Stimulated activated CD4-positive, alpha-beta T cell treated with anti-CD3 and anti-CD28 coated beads, Interleukin-1b, Interleukin-23, amount 100 ng/mL, for 1 hour (primary cell): ENCODE measurements around the gene CYB5R3.

Source experiments
- DNase-seq, 2 donors: peaks; one replicate each; pipeline ENCODE4 v3.0.0-alpha.2; 2020; ENCODE audit warnings: low read depth in 2 of 2

The CYB5R3 gene

GRCh38 chr22:42645341-42645937, 3.8 kb downstream of the CYB5R3 start:
- no peak for DNase-seq

GRCh38 chr22:42644422-42645340, 4.5 kb downstream of the CYB5R3 start:
- no peak for DNase-seq

DNA sequence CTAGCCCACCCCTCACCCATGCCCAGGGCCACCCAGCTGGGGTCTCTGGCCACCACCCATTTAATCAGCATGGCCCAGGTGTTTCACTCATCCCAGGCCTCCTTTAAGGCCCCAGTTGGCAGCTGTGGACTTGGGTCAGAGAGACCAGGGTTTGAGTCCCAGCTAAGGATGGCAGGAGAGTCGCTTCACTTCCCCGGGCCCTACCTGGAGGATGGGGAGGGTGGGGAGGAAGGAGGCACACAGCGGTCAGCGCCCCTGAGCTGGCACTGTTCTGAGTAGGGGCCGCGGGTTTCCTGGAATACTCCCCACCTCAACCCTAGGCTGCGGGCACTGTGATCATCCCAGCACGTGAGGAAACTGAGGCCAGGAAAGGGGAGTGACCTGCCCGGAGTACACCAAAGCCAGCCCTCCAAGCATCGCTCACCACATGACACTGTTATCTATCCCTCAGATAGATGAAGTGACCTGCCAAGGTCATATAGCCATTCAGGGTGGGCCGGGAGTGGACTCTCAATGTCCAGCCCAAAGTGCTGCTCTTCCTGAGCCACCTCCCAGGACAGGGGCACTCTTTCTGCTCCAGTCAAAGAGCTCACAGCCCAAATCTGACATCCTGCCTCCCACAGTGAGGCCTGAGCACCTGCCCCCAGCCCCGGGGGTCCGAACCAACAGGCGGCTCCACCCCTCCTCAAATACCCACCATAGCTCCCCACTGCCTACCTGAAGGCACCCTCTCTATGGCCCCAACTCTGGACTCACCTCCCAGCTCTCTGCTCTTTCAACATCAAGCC, 5.4 kb downstream of the CYB5R3 start:
- DNase-seq: no peak

DNA sequence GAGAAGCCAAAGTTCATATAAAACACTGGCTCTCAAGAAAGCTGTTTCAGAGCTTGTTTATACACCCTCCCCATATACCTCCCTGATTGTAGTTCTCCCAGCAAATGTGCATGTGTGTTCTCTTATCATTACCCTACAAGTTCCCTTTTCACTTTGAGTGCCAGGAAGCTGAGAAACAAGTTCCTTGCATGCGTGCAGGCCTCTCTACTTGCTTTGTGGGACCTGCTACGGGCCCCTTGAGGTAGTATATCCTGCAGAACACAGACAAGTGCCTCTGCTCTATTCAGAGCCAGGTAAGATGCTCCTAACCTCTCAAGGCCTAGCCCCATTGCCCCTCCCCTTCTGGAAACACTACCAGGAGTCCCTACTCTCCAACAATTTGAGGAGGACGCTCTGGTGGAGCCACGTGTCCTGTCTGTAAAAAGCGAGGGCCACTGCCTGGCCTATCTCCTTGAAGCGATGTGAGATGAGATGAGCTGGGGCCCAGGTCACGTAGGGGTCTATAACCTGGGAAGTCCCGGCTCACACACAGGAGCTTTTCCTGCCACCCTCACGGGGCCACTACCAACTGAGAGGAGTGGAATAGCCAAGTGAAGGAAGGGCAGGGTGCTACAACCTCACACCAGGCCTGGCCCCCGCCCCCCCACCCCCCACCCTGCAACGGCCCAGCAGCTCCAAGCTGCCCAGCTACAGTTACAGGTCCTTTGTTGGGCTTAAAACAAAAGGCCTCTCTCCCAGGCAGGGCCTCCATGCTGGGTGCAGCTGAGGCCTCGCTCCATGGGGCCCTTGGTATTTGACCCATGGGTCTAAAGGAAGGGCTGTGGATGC, 6.2 kb downstream of the CYB5R3 start:
- DNase-seq: no peak

DNA sequence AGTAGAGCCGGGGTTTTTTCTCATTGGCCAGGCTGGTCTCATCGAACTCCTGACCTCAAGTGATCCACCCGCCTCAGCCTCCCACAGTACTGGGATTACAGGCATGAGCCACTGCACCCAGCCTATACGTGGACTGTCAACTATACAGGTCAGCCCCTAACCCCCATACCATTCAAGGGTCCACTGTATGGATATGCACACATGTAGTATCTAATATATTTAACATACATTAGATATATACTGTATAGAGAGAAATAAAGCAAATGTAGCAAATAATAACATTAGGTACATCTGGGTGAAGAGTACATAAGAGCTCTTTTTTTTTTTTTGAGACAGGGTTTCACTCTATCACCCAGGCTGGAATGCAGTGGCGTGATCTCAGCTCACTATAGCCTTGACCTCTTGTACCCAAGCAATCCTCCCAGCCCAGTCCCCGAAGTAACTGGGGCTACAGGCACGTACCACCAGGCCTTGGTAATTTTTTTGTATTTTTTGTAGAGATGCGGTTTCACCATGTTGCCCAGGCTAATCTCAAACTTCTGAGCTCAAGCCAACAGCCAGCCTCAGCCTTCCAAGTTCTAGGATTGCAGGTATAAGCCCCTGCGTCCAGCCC, 7.3 kb downstream of the CYB5R3 start:
- no peak for DNase-seq

GRCh38 chr22:42639541-42640241, 9.5 kb downstream of the CYB5R3 start:
- DNase-seq: no peak

DNA sequence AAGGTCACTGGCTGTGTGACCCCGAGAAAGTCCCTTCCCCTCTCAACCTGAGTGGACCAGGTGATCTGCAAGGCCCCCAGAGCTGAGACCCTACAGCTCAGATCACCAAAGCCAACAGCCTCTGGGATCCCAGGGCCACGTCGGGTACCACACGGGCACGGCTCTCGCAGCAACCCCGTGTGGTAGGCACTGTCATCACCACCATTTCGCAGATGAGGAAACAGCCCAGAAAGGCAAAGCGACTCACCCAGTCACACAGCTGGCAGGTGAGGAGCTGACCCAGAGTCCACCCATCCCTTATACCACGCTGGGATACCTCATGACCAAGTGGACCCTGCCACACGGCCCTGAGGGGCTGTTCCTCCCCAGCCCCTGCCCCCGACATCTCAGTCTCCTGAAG, 11.6 kb downstream of the CYB5R3 start:
- DNase-seq: no peak

DNA sequence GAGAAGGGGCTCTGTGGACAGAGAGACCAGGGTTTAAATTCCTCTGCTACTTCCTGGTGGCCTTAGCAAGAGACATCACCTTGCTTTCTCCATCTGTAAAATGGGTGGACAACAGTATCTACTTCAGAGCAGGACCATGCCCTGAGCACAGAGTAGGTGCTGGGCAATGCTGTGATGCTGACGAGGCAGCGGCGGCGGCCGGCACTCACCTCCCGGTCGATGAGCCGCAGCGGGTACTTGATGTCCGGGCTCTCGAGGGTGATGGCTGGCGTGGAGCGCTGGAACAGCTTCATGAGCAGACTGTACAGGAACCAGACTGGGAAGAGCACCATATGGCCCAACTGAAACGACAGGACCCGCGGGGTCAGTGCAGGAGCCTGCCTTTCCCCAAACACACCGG, 12.7 kb downstream of the CYB5R3 start:
- no peak for DNase-seq

DNA sequence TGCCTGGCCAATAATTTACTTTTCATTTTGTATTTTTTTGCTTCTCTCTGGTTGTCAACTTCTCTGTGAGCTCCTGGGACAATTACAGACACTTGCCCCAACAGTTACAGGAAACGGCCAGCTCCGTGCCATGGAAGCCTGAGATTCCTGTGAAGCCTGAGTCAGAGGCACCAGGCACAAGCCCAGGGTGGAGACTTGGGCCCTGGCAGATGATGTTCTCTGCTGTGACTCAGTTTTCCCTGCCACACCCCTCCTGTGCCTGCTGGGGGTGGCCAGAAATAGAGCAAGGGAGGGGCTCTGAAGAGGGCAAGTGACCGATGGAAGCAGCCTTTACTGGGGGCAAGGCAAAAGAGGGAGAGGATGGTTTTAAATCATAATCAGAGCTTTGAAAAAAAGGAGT, 13.7 kb downstream of the CYB5R3 start:
- no peak for DNase-seq

GRCh38 chr22:42633013-42633412, 16.2 kb downstream of the CYB5R3 start:
- no peak for DNase-seq

GRCh38 chr22:42632096-42632495, 17.1 kb downstream of the CYB5R3 start:
- no peak for DNase-seq

- DNase-seq: no peak
Observed at GRCh38 chr22:42630901-42631602, 18.1 kb downstream of the CYB5R3 start.

- DNase-seq: no peak
Observed at GRCh38 chr22:42630211-42630610, 19.0 kb downstream of the CYB5R3 start.

GRCh38 chr22:42627981-42628380, 21.2 kb downstream of the CYB5R3 start:
- DNase-seq: no peak

- no peak for DNase-seq
Observed at GRCh38 chr22:42626951-42627625, 22.1 kb downstream of the CYB5R3 start.

DNA sequence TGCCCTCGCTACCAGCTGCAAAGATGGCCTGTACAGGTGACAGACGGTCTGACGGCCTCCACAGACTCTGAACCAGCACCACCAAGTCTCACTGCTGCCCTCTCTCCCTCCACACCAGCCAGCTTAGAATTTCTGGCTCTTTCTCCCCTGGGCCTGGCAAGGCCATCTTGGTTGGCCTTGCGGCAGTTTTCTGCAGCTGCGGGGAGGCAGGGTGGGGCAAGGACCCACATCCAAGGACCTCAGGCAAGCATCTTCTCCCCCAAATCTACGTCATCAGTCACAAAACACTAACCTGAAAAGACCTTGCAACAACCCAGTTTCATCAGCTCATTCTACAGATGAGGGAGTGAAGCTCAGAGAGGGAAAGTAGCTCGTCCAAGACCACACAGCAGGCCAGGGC, 22.8 kb downstream of the CYB5R3 start:
- no peak for DNase-seq

- no peak for DNase-seq
Observed at GRCh38 chr22:42625416-42625815, 23.8 kb downstream of the CYB5R3 start.

DNA sequence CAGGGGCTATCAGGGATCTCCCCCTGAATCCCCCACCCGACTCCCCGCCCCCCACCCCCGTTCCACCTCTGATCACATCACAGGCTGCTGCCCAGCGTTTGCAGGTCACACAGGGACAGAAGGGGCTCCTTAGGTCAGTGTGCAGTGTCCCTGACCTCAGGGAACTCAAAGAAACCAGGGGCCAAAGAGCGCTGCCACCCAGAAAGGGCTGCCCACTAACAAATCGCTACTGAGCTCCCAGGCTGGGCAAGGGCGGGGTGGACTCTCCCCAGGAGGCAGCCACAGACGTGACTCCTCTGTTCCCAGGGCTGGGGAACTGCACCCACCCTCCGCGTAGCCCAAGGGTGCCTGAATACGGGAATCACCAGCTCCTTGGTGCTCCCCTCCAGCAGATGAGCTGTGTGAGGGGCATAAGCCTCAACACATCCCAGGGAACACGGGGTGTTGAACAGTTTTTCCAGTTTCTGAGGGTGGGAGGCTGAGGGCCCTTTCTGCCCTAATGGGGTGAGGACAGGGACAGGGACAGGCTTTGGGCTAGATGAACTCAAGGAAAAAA, 24.6 kb downstream of the CYB5R3 start:
- DNase-seq: no peak
